GM23248 (cell line): ENCODE data around the gene GPR3. TPM values are rescaled to one million over a fixed set of nuclear protein-coding genes. Genes with fewer than 3 reads are reported as not detected.

Source experiments
- DNase-seq: peaks from one replicate; pipeline ENCODE4 v3.0.0-alpha.2; 2015
- H2AFZ ChIP-seq: fragments of 200-600 bp; sonication (generic); 2 replicates; pipeline ENCODE4 v1.6.1; 2016; ENCODE audit warnings: antibody characterized with exemption
- H3F3A ChIP-seq: fragments of 200-600 bp; sonication (generic); 2 replicates; pipeline ENCODE4 v1.6.1; 2016; ENCODE audit warnings: mild to moderate bottlenecking, antibody characterized with exemption, mixed run types; ENCODE audit not compliant: insufficient read depth
- H3K27ac ChIP-seq: fragments of 200-600 bp; sonication (generic); 2 replicates; pipeline ENCODE4 v1.5.1; 2016; ENCODE audit warnings: mild to moderate bottlenecking
- H3K27me3 ChIP-seq: fragments of 200-600 bp; sonication (generic); replicated peaks from 2 replicates; pipeline ENCODE4 v1.6.1; 2016; ENCODE audit warnings: mild to moderate bottlenecking; ENCODE audit not compliant: insufficient read depth
- H3K36me3 ChIP-seq: fragments of 200-600 bp; sonication (generic); 2 replicates; pipeline ENCODE4 v1.6.1; 2016; ENCODE audit warnings: low read depth, mild to moderate bottlenecking
- H3K4me1 ChIP-seq: fragments of 200-600 bp; sonication (generic); 2 replicates; pipeline ENCODE4 v1.6.1; 2016; ENCODE audit warnings: mild to moderate bottlenecking; ENCODE audit not compliant: insufficient read depth
- H3K4me2 ChIP-seq: fragments of 200-600 bp; sonication (generic); one replicate; pipeline ENCODE4 v1.6.1; 2016; ENCODE audit warnings: mild to moderate bottlenecking; ENCODE audit not compliant: unreplicated experiment
- H3K4me3 ChIP-seq: fragments of 200-600 bp; sonication (generic); 2 replicates; pipeline ENCODE4 v1.5.1; 2016; ENCODE audit warnings: mild to moderate bottlenecking
- H3K79me2 ChIP-seq: fragments of 200-600 bp; sonication (generic); 2 replicates; pipeline ENCODE4 v1.6.1; 2016; ENCODE audit warnings: mild to moderate bottlenecking; ENCODE audit not compliant: insufficient read depth
- H3K9ac ChIP-seq: fragments of 200-600 bp; sonication (generic); 2 replicates; pipeline ENCODE4 v1.6.1; 2016; ENCODE audit warnings: mild to moderate bottlenecking
- H3K9me2 ChIP-seq: fragments of 200-600 bp; sonication (generic); 2 replicates; pipeline ENCODE4 v1.6.1; 2016; ENCODE audit warnings: mixed run types, mild to moderate bottlenecking, moderate library complexity; ENCODE audit not compliant: insufficient read depth
- H3K9me3 ChIP-seq: fragments of 200-600 bp; sonication (generic); one replicate; pipeline ENCODE4 v1.6.1; 2017; ENCODE audit warnings: low read depth
- H4K20me1 ChIP-seq: fragments of 200-600 bp; sonication (generic); 2 replicates; pipeline ENCODE4 v1.6.0; 2016; ENCODE audit not compliant: insufficient read depth
- EZH2 ChIP-seq: fragments of 200-600 bp; sonication (generic); IDR thresholded peaks from 2 replicates; pipeline ENCODE4 v1.6.1; 2018; ENCODE audit warnings: antibody characterized with exemption, mild to moderate bottlenecking; ENCODE audit not compliant: insufficient read depth, poor library complexity, severe bottlenecking
- EZH2phosphoT487 ChIP-seq: fragments of 200-600 bp; sonication (generic); IDR thresholded peaks from 2 replicates; pipeline ENCODE4 v1.6.1; 2018; ENCODE audit warnings: antibody characterized with exemption, moderate library complexity, mild to moderate bottlenecking, low read depth; ENCODE audit not compliant: insufficient read depth
- WGBS, 2 experiments: methylation state at CpG; one replicate each; pipeline ENCODE4 v1.1.6; 2015 to 2017; ENCODE audit warnings: low lambda C conversion rate in 2 of 2, low coverage in 1 of 2; ENCODE audit errors: missing lambda C conversion rate in 2 of 2; 5-methylcytosine and 5-hydroxymethylcytosine counted together
- in situ Hi-C: fragments of 300-500 bp; cut with MboI; formaldehyde crosslinking; loops from 2 replicates; pipeline ENCODE4 v1.15.0; 2020
- polyA plus RNA-seq: library from polyadenylated mRNA; unstranded; fragments of >200 nt; fragmentation: Nextera tagmentation; extraction: Ambion mirVana; gene quantifications from 2 replicates; pipeline ENCODE4 v1.2.1, GENCODE V29; 2016
- total RNA-seq: library from RNA; depleted of rRNA; stranded (reverse); fragments of >200 nt; shearing (Covaris generic); gene quantifications from 2 replicates; pipeline ENCODE4 v1.2.3, GENCODE V29; 2014

Gene GPR3
- total and polyA plus RNA-seq, 2 experiments from 2014 or later, result 0.32 to 1.8 TPM

DNA sequence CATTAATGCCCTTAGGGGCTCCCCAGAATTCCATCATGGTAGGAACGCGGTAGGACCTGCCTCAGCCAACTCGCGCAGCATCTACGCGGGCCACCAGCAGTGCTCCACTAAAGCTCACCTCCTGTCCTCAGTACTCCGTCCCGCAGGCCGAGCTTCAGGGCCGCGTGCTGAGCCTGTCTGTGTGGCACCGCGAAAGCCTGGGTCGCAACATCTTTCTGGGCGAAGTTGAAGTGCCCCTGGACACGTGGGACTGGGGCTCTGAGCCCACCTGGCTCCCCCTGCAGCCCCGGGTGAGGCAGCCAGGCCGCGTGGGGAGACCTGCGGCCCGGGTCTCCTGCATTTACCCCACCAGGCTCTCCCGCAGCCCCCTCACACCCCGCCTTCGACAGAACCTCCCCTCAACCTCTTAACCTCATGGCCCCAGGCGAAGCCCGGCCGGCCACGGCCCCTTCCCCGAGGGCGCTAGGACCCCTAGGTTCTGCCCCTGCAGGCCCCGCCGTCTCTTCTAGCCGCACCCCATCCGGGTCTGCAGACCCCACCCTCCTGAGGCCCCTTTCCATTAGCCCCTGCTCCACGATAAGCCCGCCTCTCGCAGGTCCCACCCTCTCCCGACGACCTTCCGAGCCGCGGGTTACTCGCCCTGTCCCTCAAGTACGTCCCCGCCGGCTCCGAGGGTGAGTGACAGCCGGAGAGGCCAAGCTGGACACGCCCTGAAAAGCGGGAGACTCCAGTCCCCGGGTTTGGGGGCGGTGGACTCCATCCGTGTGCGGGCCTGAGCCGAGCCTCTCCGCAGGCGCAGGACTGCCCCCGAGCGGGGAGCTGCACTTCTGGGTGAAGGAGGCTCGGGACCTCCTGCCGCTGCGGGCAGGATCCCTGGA, 41.5 kb upstream of the GPR3 start:
- Histone ChIP-seq H3K4me2 (no peak overlapping the region), H2AFZ (no peak overlapping the region), H3K9ac (no peak overlapping the region), H3K27me3 (no peaks in the 10 kb centered on the region), H3F3A (no peaks in the 10 kb centered on the region), H3K4me3 (no peak overlapping the region), H3K9me2 (no peaks in the 10 kb centered on the region), H3K9me3 (no peaks in the 10 kb centered on the region), H3K79me2 (no peaks in the 10 kb centered on the region), H4K20me1 (no peaks in the 10 kb centered on the region), H3K4me1 (no peaks in the 10 kb centered on the region), H3K36me3 (no peaks in the 10 kb centered on the region), H3K27ac (no peak overlapping the region)
- no peak for TF ChIP-seq EZH2phosphoT487
- TF ChIP-seq EZH2, result no peak
- 30 to 31% methylated on average over 43 to 57 of the region's 62 CpGs for WGBS, 2 experiments
- in situ Hi-C loops, result no loop called here
- peak; percentile 49 for DNase-seq

DNA sequence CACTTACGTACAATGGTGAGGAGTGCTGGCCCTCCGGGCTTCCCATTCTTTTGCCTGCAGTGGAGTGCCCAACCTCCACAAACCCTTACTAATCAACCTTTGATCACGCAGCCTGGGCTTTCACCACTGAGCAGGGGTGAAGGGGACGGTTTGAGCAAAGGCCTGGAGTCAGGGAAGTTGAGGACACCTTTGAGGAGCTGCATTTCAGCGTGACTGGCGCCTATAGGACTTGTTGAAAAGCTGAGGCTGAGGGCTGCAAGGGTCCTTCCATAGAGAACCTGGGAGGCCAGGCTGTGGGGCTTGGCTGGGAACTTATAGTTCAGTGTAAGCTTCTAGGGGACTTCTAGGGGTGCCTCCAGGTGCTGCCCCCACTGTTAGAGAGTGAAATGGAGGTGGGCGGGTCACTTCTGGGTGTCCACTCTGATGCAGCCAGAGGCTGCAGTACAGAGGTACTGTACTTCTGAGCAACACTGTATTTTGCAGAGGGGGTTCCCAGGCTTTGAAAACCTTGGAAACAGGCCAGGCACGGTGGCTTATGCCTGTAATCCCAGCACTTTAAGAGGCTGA, 40.8 kb upstream of the GPR3 start:
- Histone ChIP-seq H3K27ac (no peak overlapping the region), H3K9me2 (no peaks in the 10 kb centered on the region), H3F3A (no peaks in the 10 kb centered on the region), H3K79me2 (no peaks in the 10 kb centered on the region), H3K27me3 (no peaks in the 10 kb centered on the region), H2AFZ (no peak overlapping the region), H3K4me2 (no peak overlapping the region), H3K9ac (no peak overlapping the region), H3K36me3 (no peaks in the 10 kb centered on the region), H4K20me1 (no peaks in the 10 kb centered on the region), H3K9me3 (no peaks in the 10 kb centered on the region), H3K4me3 (no peak overlapping the region), H3K4me1 (no peaks in the 10 kb centered on the region)
- DNase-seq, result no peak
- 54 to 58% methylated on average over 8 of the region's 8 CpGs for WGBS, 2 experiments
- no peak for TF ChIP-seq EZH2
- in situ Hi-C loops, result no loop called here

DNA sequence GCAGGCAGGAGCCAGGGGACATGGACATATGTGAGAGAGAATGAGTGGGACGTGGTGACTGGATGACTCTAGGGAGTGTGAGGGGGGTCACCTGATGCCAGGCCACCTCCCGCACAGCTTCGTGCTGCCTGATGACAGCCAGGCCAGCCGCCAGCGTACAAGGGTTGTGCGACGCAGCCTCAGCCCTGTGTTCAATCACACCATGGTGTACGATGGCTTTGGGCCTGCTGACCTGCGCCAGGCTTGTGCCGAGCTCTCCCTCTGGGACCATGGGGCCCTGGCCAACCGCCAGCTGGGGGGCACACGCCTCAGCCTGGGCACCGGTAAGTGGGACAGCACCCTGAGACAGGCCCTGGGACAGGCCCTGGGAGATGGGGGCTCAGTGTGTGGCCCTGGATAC, 39.3 kb upstream of the GPR3 start:
- no peaks in the 10 kb centered on the region; the same call in 1 of the 2 replicates for H3K36me3 ChIP-seq
- H3K9me2 ChIP-seq, result no peaks in the 10 kb centered on the region
- no peaks in the 10 kb centered on the region for H3K79me2 ChIP-seq
- TF ChIP-seq EZH2phosphoT487 (no peak), EZH2 (no peak)
- 94 to 98% methylated on average over 13 of the region's 13 CpGs for WGBS, 2 experiments
- no peak overlapping the region for H3K4me3 ChIP-seq
- no peaks in the 10 kb centered on the region for H3K4me1 ChIP-seq
- DNase-seq, result no peak
- H2AFZ ChIP-seq, result no peak overlapping the region
- no peaks in the 10 kb centered on the region for H3F3A ChIP-seq
- H3K27me3 ChIP-seq, result no peaks in the 10 kb centered on the region
- no peaks in the 10 kb centered on the region for H4K20me1 ChIP-seq
- H3K9me3 ChIP-seq, result no peaks in the 10 kb centered on the region
- in situ Hi-C loops, result no loop called here
- no peak overlapping the region for H3K4me2 ChIP-seq
- H3K9ac ChIP-seq, result no peak overlapping the region
- no peak overlapping the region for H3K27ac ChIP-seq

- in situ Hi-C loops, result no loop called here
- no peaks in the 10 kb centered on the region for H3K79me2 ChIP-seq
- H3K9me3 ChIP-seq, result no peaks in the 10 kb centered on the region
- WGBS, 2 experiments, result 100% methylated on average over 3 of the region's 3 CpGs
- H4K20me1 ChIP-seq, result no peaks in the 10 kb centered on the region
- no peaks in the 10 kb centered on the region for H3K27me3 ChIP-seq
- no peak for DNase-seq
- no peaks in the 10 kb centered on the region for H3K9me2 ChIP-seq
- TF ChIP-seq EZH2phosphoT487, result no peak
- no peak for TF ChIP-seq EZH2
- no peak overlapping the region for H3K9ac ChIP-seq
- no peaks in the 10 kb centered on the region for H3K4me1 ChIP-seq
- H3F3A ChIP-seq, result no peaks in the 10 kb centered on the region
- no peak overlapping the region for H3K4me2 ChIP-seq
- H2AFZ ChIP-seq, result no peak overlapping the region
- no peaks in the 10 kb centered on the region; the same call in 1 of the 2 replicates for H3K36me3 ChIP-seq
- no peak overlapping the region for H3K27ac ChIP-seq
- no peak overlapping the region for H3K4me3 ChIP-seq
These were observed 38.8 kb upstream of the GPR3 start for GRCh38 chr1:27353629-27354028.
